Activated CD8-positive, alpha-beta T cell treated with anti-CD3 and anti-CD28 coated beads, Interleukin-2, amount 10 ng/mL, durations not matched to agents 7 days and 5 days (primary cell): ENCODE results near the gene PRRG4. TPM values are rescaled to one million over a fixed set of nuclear protein-coding genes. Genes with fewer than 3 reads are reported as not detected.
A peak's percentile ranks its signal among the peaks of the same experiment; 100 is the strongest.
"Not testable (repeated sequence)": the region's sequence is repeated elsewhere in the genome, so short reads cannot be mapped to it uniquely, and the experiment has no call there.

ENCODE experiments used
- ATAC-seq: fragments of 150-1000 bp; cut with Tn5 transposase; one replicate; pipeline ENCODE4 v1.10.0; 2021; ENCODE audit warnings: moderate library complexity
- CTCF ChIA-PET: fragments of 350-600 bp; sonication (Branson Sonifier 250); formaldehyde crosslinking; loops from one replicate; lab custom pipeline; 2021; ENCODE audit warnings: antibody characterized with exemption; lab: Charles Lee
- POLR2A ChIA-PET: fragments of 350-600 bp; sonication (Branson Sonifier 250); formaldehyde crosslinking; loops from one replicate; lab custom pipeline; 2021; ENCODE audit warnings: antibody characterized with exemption; lab: Charles Lee
- DNase-seq: peaks from one replicate; pipeline ENCODE4 v3.0.0-alpha.2; 2020
- H3K27ac Mint-ChIP-seq: one replicate; pipeline ENCODE4 v1.8.0; 2021; ENCODE audit warnings: mild to moderate bottlenecking, mixed read lengths
- H3K27me3 Mint-ChIP-seq: one replicate; pipeline ENCODE4 v1.8.0; 2021; ENCODE audit warnings: low read depth, mixed read lengths
- H3K36me3 Mint-ChIP-seq: one replicate; pipeline ENCODE4 v1.8.0; 2021; ENCODE audit warnings: low read depth, mixed read lengths
- H3K4me1 Mint-ChIP-seq: one replicate; pipeline ENCODE4 v1.8.0; 2021; ENCODE audit warnings: low read depth, mixed read lengths
- H3K4me3 Mint-ChIP-seq: one replicate; pipeline ENCODE4 v1.8.0; 2021; ENCODE audit warnings: mild to moderate bottlenecking, mixed read lengths
- H3K9me3 Mint-ChIP-seq: one replicate; pipeline ENCODE4 v1.8.0; 2022; ENCODE audit warnings: mixed read lengths; ENCODE audit not compliant: insufficient read depth
- total RNA-seq, 2 experiments: library from RNA; stranded (reverse); gene quantifications; one replicate each; pipeline ENCODE4 v1.2.3, GENCODE V29; 2021

Gene PRRG4
- total RNA-seq, 2 experiments from 2014 or later: 0.24 to 0.26 TPM

DNA sequence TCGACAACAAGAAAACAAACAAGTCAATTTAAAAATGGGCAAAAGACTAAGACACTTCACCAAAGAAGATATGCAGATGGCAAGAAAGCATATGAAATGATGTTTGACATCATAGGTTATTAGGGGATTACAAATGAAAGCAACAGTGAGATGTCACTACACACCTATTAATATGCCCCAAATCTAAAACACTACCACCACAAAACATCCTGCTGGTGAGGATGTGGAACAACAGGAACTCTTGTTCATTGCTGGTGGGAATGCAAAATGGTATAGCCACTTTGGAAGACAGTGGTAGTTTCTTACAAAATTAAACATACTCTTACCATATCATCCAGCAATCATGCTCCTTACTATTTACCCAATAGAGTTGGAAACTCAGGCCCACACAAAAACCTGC lies 29.0 kb downstream of the PRRG4 start:
- Mint-ChIP-seq H3K27me3 (peaks cover 18% of the 10 kb centered on the region), H3K9me3 (no peaks in the 10 kb centered on the region), H3K36me3 (no peaks in the 10 kb centered on the region), H3K27ac (no peak overlapping the region), H3K4me1 (no peaks in the 10 kb centered on the region), H3K4me3 (no peak overlapping the region)
- DNase-seq (no peak), ATAC-seq (no peak)
- CTCF ChIA-PET: interaction anchor here (1.2 kb wide), 1 partner anchor 50 kb away, joined by 3 read pairs; no protein-coding TSS in a partner anchor
- POLR2A ChIA-PET: interaction anchor here (0.9 kb wide), 1 partner anchor 15 kb away, joined by 3 read pairs; no protein-coding TSS in a partner anchor

DNA sequence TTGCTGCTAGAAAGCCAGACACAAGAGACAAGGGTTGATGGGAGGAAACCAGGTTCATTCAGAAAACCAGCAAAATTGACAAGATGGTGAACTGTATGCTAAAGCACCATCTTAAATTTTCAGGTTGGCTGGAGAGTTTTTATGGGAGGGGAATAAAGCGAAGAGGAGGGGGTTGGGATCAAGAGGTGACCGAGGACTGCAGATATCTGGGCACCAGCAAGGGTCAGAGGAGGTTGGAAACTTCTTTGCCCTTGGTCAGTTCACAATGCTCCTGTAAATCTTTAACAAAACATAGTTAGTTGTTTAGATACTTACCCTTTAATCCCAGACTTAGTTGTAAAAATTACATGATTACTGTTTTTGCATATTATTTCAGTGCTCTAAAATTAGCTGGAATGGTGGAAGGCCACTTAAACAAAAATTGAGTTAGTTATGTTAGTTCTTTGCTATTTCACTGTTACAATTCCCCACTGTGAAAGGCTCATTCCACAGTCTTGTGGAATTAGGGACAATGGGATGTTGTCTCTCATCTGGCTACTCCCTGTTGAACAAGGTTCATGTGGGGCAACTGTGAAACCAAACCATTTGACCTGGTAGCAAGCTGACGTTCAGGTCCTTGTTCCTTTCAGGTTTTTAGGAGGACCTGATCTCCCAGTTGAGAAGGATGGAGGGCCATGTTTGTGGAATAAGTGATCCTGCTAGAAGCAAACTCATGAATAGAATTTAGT lies 32.3 kb downstream of the PRRG4 start:
- CTCF ChIA-PET: no interaction called here
- H3K4me3 Mint-ChIP-seq: no peak overlapping the region
- POLR2A ChIA-PET: no interaction called here
- no peak overlapping the region for H3K27ac Mint-ChIP-seq
- no peak for DNase-seq
- H3K4me1 Mint-ChIP-seq: no peaks in the 10 kb centered on the region
- ATAC-seq: no peak
- H3K36me3 Mint-ChIP-seq: no peaks in the 10 kb centered on the region
- H3K27me3 Mint-ChIP-seq: peaks cover 26% of the 10 kb centered on the region
- H3K9me3 Mint-ChIP-seq: no peaks in the 10 kb centered on the region

DNA sequence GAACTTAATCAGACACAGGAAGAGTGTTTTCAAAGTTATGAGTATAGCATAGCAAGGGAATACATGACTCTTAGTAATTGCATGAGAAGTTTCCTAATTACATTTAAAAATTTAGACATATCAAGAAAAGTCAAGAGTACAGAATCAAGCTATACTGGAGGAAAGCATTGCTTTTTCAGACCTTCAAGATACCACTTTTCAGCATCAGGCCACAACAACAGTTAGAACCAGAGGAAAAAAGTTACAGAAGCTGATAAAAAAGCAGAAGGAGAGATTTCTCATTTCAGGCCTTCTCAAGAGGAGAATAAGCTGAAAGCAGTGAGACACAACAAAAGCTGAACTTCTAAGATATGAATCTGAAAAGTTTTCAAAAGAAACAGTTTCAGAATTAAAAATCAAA lies 34.8 kb downstream of the PRRG4 start:
- no peak overlapping the region for H3K4me3 Mint-ChIP-seq
- no peaks in the 10 kb centered on the region for H3K9me3 Mint-ChIP-seq
- ChIA-PET CTCF (no interaction called here), POLR2A (no interaction called here)
- H3K4me1 Mint-ChIP-seq: no peaks in the 10 kb centered on the region
- no peak for DNase-seq
- no peak for ATAC-seq
- H3K27me3 Mint-ChIP-seq: peaks cover 29% of the 10 kb centered on the region
- H3K36me3 Mint-ChIP-seq: no peaks in the 10 kb centered on the region
- no peak overlapping the region for H3K27ac Mint-ChIP-seq

DNA sequence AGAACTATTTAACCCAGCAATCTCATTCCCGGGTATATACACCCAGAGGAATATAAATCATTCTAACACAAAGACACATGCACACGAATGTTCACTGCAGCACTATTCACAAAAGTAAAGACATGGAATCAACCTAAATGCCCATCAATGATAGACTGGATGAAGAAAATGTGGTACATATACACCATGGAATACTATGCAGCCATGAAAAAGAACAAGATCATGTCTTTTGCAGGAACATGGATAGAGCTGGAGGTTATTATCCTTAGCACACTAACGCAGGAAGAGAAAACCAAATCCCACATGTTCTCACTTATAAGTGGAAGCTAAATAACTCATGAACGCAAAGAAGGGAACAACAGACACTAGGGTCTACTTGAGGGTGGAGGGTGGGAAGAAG lies 39.0 kb downstream of the PRRG4 start:
- H3K27ac Mint-ChIP-seq: not testable (repeated sequence)

DNA sequence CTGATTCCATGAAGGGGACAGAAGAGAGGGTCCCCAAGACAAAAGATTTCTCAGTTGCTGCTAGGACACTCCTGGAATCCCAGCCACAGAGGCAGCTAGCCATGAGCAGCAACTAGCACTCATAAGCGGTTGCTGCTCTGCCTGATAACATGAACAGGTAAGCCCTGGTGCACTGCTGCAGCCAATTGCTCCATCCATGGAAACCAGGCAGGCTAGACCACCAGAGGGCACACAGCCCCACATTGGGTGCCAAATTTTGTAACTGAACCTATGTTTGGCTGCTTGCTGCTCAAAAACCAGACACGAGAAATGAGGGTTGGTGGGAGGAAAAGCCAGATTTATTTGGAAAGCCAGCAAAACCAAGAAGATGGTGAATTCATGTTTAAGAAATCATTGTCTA lies 40.9 kb downstream of the PRRG4 start:
- Mint-ChIP-seq H3K9me3 (no peaks in the 10 kb centered on the region), H3K4me1 (no peaks in the 10 kb centered on the region), H3K36me3 (no peaks in the 10 kb centered on the region), H3K27me3 (peaks cover 30% of the 10 kb centered on the region), H3K27ac (no peak overlapping the region), H3K4me3 (no peak overlapping the region)
- POLR2A ChIA-PET: no interaction called here
- CTCF ChIA-PET: interaction anchor here (1.3 kb wide), 1 partner anchor 29 kb away, joined by 4 read pairs; no protein-coding TSS in a partner anchor
- ATAC-seq: no peak
- DNase-seq: peak; percentile 43

More for the DNA sequence above, 39.0 kb downstream of the PRRG4 start:
- H3K36me3 Mint-ChIP-seq, CTCF ChIA-PET, DNase-seq, ATAC-seq, H3K9me3 Mint-ChIP-seq, H3K4me1 Mint-ChIP-seq, H3K4me3 Mint-ChIP-seq: not testable (repeated sequence)
- POLR2A ChIA-PET: interaction anchor here (0.7 kb wide), 1 partner anchor 14 kb away, joined by 6 read pairs; no protein-coding TSS in a partner anchor
- H3K27me3 Mint-ChIP-seq: peaks cover 23% of the 10 kb centered on the region

DNA sequence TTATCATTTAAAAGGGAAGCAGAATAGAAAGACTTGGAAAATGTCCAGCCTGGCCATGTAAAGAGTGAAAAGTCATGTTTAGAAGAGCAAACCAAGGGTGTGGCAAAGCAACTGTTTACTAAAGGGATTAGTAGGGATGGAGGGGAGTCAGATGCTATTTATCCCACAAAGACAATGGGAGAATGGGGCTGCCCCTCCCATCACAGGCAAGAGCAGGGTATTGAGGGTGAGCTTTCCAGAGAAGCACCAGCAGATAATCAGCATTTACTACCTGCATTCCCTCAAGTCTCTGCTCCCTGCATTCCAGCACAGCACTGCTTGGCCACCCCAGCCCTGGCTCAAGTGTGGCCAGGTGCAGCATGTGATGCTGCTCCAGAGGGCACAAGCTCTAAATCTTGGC lies 44.4 kb downstream of the PRRG4 start:
- ChIA-PET POLR2A (interaction anchor here (0.9 kb wide), 1 partner anchor 16 kb away, joined by 3 read pairs; no protein-coding TSS in a partner anchor), CTCF (interaction anchor here (1.2 kb wide), 2 partner anchors 65 to 191 kb away, joined by 3 read pairs; no protein-coding TSS in a partner anchor)
- Mint-ChIP-seq H3K27me3 (peaks cover 15% of the 10 kb centered on the region), H3K27ac (no peak overlapping the region), H3K4me3 (no peak overlapping the region), H3K9me3 (no peaks in the 10 kb centered on the region), H3K4me1 (no peaks in the 10 kb centered on the region), H3K36me3 (no peaks in the 10 kb centered on the region)
- no peak for DNase-seq
- no peak for ATAC-seq

DNA sequence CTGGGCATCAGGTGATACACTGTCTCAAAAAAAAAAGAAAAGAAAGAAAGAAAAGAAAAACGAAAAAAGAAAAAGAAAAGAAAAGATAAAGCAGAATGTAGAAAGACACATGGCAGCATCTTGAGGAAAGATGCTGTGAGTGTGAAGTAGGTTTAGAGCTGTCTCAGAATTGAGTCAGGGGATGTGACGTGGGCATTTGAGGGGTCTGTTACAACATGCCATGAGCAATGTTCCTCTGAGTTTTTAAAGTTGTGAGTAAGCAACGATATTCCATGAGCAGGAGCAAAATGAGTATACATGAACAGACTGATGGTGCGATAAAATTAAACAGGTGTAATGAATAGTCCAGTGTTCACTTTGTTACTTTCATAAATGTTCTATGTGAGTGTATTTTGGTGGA lies 51.6 kb downstream of the PRRG4 start:
- Mint-ChIP-seq H3K36me3 (no peaks in the 10 kb centered on the region), H3K9me3 (no peaks in the 10 kb centered on the region), H3K27ac (no peak overlapping the region), H3K4me1 (no peaks in the 10 kb centered on the region), H3K4me3 (no peak overlapping the region), H3K27me3 (peaks cover 11% of the 10 kb centered on the region)
- ChIA-PET CTCF (no interaction called here), POLR2A (no interaction called here)
- no peak for ATAC-seq
- no peak for DNase-seq

DNA sequence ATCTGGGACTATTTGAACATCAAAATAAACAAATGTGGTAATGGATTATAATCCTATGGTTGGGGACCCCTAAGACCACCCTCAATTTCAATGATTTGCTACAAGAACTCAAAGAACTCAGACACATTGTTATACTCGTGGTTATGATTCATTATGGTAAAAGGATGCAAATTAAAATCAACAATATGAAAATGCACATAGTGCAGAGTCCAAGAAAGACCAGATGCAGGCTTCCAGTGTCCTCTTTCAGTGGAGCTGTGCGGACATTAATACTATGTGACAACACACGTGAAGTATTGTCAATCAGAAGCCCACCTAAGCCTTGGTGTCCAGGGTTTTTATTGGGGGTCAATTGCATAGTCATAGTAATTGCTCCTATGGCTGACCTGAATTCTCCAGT lies 53.7 kb downstream of the PRRG4 start:
- H3K36me3 Mint-ChIP-seq: no peaks in the 10 kb centered on the region
- POLR2A ChIA-PET: no interaction called here

DNA sequence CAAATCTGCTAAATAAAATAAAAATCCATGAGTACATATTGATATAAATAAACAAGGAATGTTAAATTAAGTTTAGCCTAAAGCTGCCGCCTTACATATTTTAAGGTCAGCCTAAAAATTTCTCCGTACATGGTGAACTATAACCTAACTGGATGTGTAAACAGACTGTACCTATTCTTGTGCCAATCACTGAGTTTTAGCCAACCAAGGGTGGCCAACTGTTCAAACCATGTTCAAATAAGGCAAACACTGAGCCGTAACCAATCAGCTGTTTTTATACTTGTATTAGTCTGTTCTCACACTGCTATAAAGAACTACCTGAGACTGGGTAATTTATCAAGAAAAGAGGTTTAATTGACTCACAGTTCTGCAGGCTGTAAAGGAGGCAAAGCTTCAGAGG lies 54.3 kb downstream of the PRRG4 start:
- H3K36me3 Mint-ChIP-seq: no peaks in the 10 kb centered on the region
- no peak for ATAC-seq
- no peaks in the 10 kb centered on the region for H3K4me1 Mint-ChIP-seq
- ChIA-PET CTCF (interaction anchor here (1.7 kb wide), 1 partner anchor 182 kb away, joined by 5 read pairs; no protein-coding TSS in a partner anchor), POLR2A (no interaction called here)
- DNase-seq: no peak
- H3K27ac Mint-ChIP-seq: no peak overlapping the region
- no peak overlapping the region for H3K4me3 Mint-ChIP-seq
- peaks cover 10% of the 10 kb centered on the region for H3K27me3 Mint-ChIP-seq
- no peaks in the 10 kb centered on the region for H3K9me3 Mint-ChIP-seq

More for the DNA sequence above, 53.7 kb downstream of the PRRG4 start:
- DNase-seq (no peak), ATAC-seq (no peak)
- CTCF ChIA-PET: interaction anchor here (1.7 kb wide), 1 partner anchor 182 kb away, joined by 5 read pairs; no protein-coding TSS in a partner anchor
- Mint-ChIP-seq H3K4me1 (no peaks in the 10 kb centered on the region), H3K27me3 (peaks cover 10% of the 10 kb centered on the region), H3K27ac (no peak overlapping the region), H3K9me3 (no peaks in the 10 kb centered on the region), H3K4me3 (no peak overlapping the region)

DNA sequence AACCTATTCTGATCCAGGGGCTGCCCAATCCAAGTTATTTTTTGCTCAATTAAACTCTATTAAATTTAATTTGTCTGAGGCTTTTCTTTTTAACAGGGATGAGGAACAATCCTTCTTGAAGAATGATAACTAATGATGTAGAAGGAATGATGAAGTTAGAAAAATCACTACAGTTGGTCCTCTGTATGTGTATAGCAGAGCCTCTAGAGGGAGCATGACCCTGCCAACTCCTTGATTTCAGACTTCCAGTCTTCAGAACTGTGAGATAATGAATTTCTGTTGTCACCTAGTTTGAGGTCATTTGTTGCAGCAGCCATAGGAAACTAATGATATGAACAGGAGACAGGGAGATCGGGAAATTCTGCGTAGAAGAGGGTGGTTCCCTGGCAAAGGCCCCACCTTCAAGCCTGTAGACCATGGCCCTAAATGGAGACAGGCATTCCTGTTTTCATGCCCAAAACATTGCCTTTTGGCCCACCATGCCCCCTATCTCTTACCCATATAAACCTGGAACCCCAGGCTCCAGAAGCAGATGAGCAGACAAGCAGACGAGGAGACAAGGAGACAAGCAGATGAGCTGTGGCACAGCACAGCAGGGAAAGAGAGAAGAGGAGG lies 55.1 kb downstream of the PRRG4 start:
- peaks cover 10% of the 10 kb centered on the region for H3K27me3 Mint-ChIP-seq
- no peak overlapping the region for H3K4me3 Mint-ChIP-seq
- no peak overlapping the region for H3K27ac Mint-ChIP-seq
- ChIA-PET CTCF (interaction anchor here (0.9 kb wide), 1 partner anchor 10 kb away, joined by 3 read pairs; no protein-coding TSS in a partner anchor), POLR2A (no interaction called here)
- ATAC-seq (no peak), DNase-seq (no peak)
- H3K9me3 Mint-ChIP-seq: no peaks in the 10 kb centered on the region
- H3K4me1 Mint-ChIP-seq: no peaks in the 10 kb centered on the region
- no peaks in the 10 kb centered on the region for H3K36me3 Mint-ChIP-seq

DNA sequence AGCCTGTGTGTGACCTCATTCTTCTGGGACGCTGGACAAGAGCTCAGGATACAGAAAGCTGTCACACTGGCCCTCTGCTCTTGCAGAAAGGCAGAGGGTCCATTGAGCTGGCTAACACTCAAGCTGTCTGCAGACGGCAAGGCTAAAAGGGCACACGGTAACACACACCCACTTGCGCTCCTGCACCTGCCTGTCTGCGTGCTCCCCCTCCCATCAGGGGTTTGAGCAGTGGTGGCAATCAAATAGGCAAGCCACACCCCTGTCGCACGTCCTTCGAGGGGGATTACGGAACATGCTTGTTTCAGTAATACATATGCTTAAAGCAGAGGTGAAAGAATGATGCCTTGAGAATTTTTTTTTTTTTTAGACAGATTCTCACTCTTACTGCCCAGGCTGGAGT lies 55.8 kb downstream of the PRRG4 start:
- no peaks in the 10 kb centered on the region for H3K9me3 Mint-ChIP-seq
- peaks cover 12% of the 10 kb centered on the region for H3K27me3 Mint-ChIP-seq
- H3K36me3 Mint-ChIP-seq: no peaks in the 10 kb centered on the region
- ATAC-seq (no peak), DNase-seq (no peak)
- POLR2A ChIA-PET: no interaction called here
- no peak overlapping the region for H3K27ac Mint-ChIP-seq
- no peaks in the 10 kb centered on the region for H3K4me1 Mint-ChIP-seq
- no peak overlapping the region for H3K4me3 Mint-ChIP-seq
- CTCF ChIA-PET: interaction anchor here (0.9 kb wide), 1 partner anchor 9 kb away, joined by 3 read pairs; no protein-coding TSS in a partner anchor

DNA sequence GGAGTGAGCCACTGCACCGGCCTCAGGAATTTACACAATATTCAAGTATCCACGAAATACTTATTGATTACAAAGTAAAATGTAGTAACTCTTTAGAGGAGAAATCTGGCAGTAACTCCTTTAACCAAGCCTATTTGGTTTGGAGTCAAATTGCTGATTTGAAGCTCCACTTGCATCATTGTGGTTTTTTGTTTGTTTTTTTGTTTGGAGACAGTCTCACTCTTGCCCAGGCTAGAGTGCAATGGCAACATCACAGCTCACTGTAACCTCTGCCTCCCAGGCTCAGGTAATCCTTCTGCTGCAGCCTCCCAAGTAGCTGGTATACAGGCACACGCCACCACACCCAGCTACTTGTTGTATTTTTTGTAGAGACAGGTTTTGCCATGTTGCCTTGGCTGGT lies 56.5 kb downstream of the PRRG4 start:
- DNase-seq (no peak), ATAC-seq (no peak)
- Mint-ChIP-seq H3K36me3 (no peaks in the 10 kb centered on the region), H3K9me3 (no peaks in the 10 kb centered on the region), H3K4me1 (no peaks in the 10 kb centered on the region), H3K4me3 (no peak overlapping the region), H3K27ac (no peak overlapping the region), H3K27me3 (peaks cover 15% of the 10 kb centered on the region)
- CTCF ChIA-PET: interaction anchor here (0.8 to 0.9 kb wide), 2 partner anchors 19 to 77 kb away, joined by 3 to 4 read pairs; no protein-coding TSS in a partner anchor
- POLR2A ChIA-PET: no interaction called here
